IMR-90 (cell line): ENCODE data around the gene SLF2. TPM values are rescaled to one million over a fixed set of nuclear protein-coding genes. Genes with fewer than 3 reads are reported as not detected.

Source experiments
- ATAC-seq: fragments of 200-7000 bp; cut with Tn5 transposase; 2 replicates; pipeline ENCODE4 v1.9.1; 2020; ENCODE audit warnings: low read depth, mild to moderate bottlenecking, moderate library complexity
- BruUV-seq: library from RNA; stranded (reverse); fragments of 400-500 nt; replicated peaks from 2 replicates; lab custom pipeline; 2021; lab: Mats Ljungman, UMichigan
- CTCF ChIA-PET: fragments of 300-600 bp; formaldehyde crosslinking; extraction: SDS; loops from one replicate; lab custom pipeline; 2021; ENCODE audit warnings: antibody characterized with exemption; lab: Yijun Ruan, JAX
- POLR2A ChIA-PET: fragments of 300-600 bp; sonication (Branson Sonifier 250); formaldehyde crosslinking; loops from one replicate; lab custom pipeline; 2022; ENCODE audit warnings: antibody characterized with exemption; ENCODE audit not compliant: unreplicated experiment; lab: Charles Lee
- DNase-seq: peaks from one replicate; pipeline ENCODE4 v3.0.0; 2013
- H2AFZ ChIP-seq: replicated peaks from 2 replicates; pipeline ENCODE3; 2013; ENCODE audit warnings: low read length, mild to moderate bottlenecking; ENCODE audit not compliant: poor library complexity
- H2AK5ac ChIP-seq: 2 replicates; pipeline ENCODE4 v1.6.1; 2013; ENCODE audit warnings: low read depth, low read length, inconsistent platforms
- H2AK9ac ChIP-seq: replicated peaks from 2 replicates; pipeline ENCODE3; 2013; ENCODE audit warnings: mild to moderate bottlenecking, low read depth, low read length, moderate library complexity; ENCODE audit not compliant: poor library complexity
- H2BK120ac ChIP-seq: 2 replicates; pipeline ENCODE4 v1.6.1; 2013; ENCODE audit warnings: low read depth, low read length, inconsistent platforms
- H2BK15ac ChIP-seq: 3 replicates; pipeline ENCODE4 v1.6.1; 2013; ENCODE audit warnings: low read depth, low read length, inconsistent platforms
- H2BK20ac ChIP-seq: 2 replicates; pipeline ENCODE4 v1.6.1; 2013; ENCODE audit warnings: low read depth, mild to moderate bottlenecking, inconsistent platforms, low read length, moderate library complexity
- H2BK5ac ChIP-seq: 2 replicates; pipeline ENCODE4 v1.6.1; 2013; ENCODE audit warnings: mild to moderate bottlenecking, low read depth, low read length, inconsistent platforms; ENCODE audit not compliant: poor library complexity, severe bottlenecking
- H3K14ac ChIP-seq: replicated peaks from 2 replicates; pipeline ENCODE4 v1.6.1; 2013; ENCODE audit warnings: low read depth, low read length, inconsistent platforms
- H3K18ac ChIP-seq: 2 replicates; pipeline ENCODE4 v1.6.1; 2013; ENCODE audit warnings: low read depth, low read length, control low read depth
- H3K23ac ChIP-seq: 2 replicates; pipeline ENCODE4 v1.6.1; 2013; ENCODE audit warnings: low read depth, low read length, inconsistent platforms
- H3K27ac ChIP-seq: 2 replicates; pipeline ENCODE4 v1.5.1; 2013; ENCODE audit warnings: mild to moderate bottlenecking, control low read depth, low read length; ENCODE audit not compliant: insufficient read depth
- H3K27me3 ChIP-seq: 2 replicates; pipeline ENCODE4 v1.6.1; 2013; ENCODE audit warnings: low read length; ENCODE audit not compliant: control insufficient read depth, insufficient read depth
- H3K36me3 ChIP-seq: 2 replicates; pipeline ENCODE4 v1.6.1; 2013; ENCODE audit warnings: low read length, mixed read lengths; ENCODE audit not compliant: control insufficient read depth, insufficient read depth
- H3K4ac ChIP-seq: 2 replicates; pipeline ENCODE4 v1.6.1; 2013; ENCODE audit warnings: low read depth, low read length, inconsistent platforms
- H3K4me1 ChIP-seq: 2 replicates; pipeline ENCODE4 v1.6.1; 2013; ENCODE audit warnings: low read length, mixed read lengths; ENCODE audit not compliant: control insufficient read depth, insufficient read depth
- H3K4me2 ChIP-seq: 2 replicates; pipeline ENCODE4 v1.6.1; 2013; ENCODE audit warnings: low read depth, mild to moderate bottlenecking, control low read depth, low read length, moderate library complexity
- H3K4me3 ChIP-seq: 2 replicates; pipeline ENCODE4 v1.5.1; 2013; ENCODE audit warnings: low read depth, mild to moderate bottlenecking, control low read depth, low read length, moderate library complexity; ENCODE audit not compliant: insufficient read depth
- H3K56ac ChIP-seq: 2 replicates; pipeline ENCODE4 v1.6.1; 2013; ENCODE audit warnings: low read length, inconsistent platforms; ENCODE audit not compliant: insufficient read depth; ENCODE audit errors: extremely low read depth
- H3K79me1 ChIP-seq, 2 experiments: 2 replicates each; pipeline ENCODE4 v1.6.1; 2013; ENCODE audit warnings: low read length in 2 of 2, inconsistent platforms in 1 of 2, low read depth in 1 of 2
- H3K9ac ChIP-seq: 2 replicates; pipeline ENCODE4 v1.6.1; 2013; ENCODE audit warnings: low read depth, low read length, control low read depth
- H3K9me1 ChIP-seq: 2 replicates; pipeline ENCODE4 v1.6.1; 2013; ENCODE audit warnings: low read length, inconsistent platforms; ENCODE audit not compliant: insufficient read depth
- H3K9me3 ChIP-seq: 2 replicates; pipeline ENCODE4 v1.6.1; 2013; ENCODE audit warnings: low read length; ENCODE audit not compliant: control insufficient read depth, insufficient read depth
- H4K20me1 ChIP-seq: 2 replicates; pipeline ENCODE4 v1.6.1; 2013; ENCODE audit warnings: low read length, inconsistent platforms; ENCODE audit not compliant: insufficient read depth
- H4K5ac ChIP-seq: 2 replicates; pipeline ENCODE4 v1.6.1; 2013; ENCODE audit warnings: mild to moderate bottlenecking, low read depth, low read length, control low read depth
- H4K8ac ChIP-seq, 2 experiments: 2 replicates each; pipeline ENCODE4 v1.6.1; 2013; ENCODE audit warnings: low read depth in 2 of 2, low read length in 2 of 2, control low read depth in 1 of 2, inconsistent platforms in 1 of 2
- H4K91ac ChIP-seq: 2 replicates; pipeline ENCODE4 v1.6.1; 2013; ENCODE audit warnings: low read depth, low read length, inconsistent platforms; ENCODE audit not compliant: insufficient read depth
- BHLHE40 ChIP-seq: fragments of 150-350 bp; IDR thresholded peaks from 2 replicates; pipeline ENCODE4 v1.6.1; 2016; ENCODE audit warnings: mild to moderate bottlenecking, low read depth, low read length
- FOS ChIP-seq: fragments of 150-350 bp; IDR thresholded peaks from 2 replicates; pipeline ENCODE4 v1.6.1; 2016; ENCODE audit warnings: low read depth, low read length
- MXI1 ChIP-seq: IDR thresholded peaks from 2 replicates; pipeline ENCODE4 v1.6.1; 2012; ENCODE audit warnings: low read depth, mild to moderate bottlenecking, low read length, moderate library complexity, borderline replicate concordance
- NFE2L2 ChIP-seq: fragments of 150-350 bp; IDR thresholded peaks from 2 replicates; pipeline ENCODE4 v1.6.1; 2016; ENCODE audit warnings: low read depth, mild to moderate bottlenecking, low read length
- RFX5 ChIP-seq: IDR thresholded peaks from 2 replicates; pipeline ENCODE4 v1.8.0; 2012; ENCODE audit warnings: low read depth, mild to moderate bottlenecking, low read length, moderate library complexity
- WGBS, 2 experiments: methylation state at CpG; one replicate each; pipeline versions ENCODE4 v1.1.5 to v1.1.7; 2013; ENCODE audit warnings: missing lambda C conversion rate in 2 of 2; ENCODE audit not compliant: insufficient read length in 1 of 2; ENCODE audit errors: extremely low coverage in 2 of 2; 5-methylcytosine and 5-hydroxymethylcytosine counted together
- dilution Hi-C: fragments of 300-500 bp; cut with HindIII; formaldehyde crosslinking; loops from one replicate; pipeline ENCODE4 v1.14.3; 2018; ENCODE audit warnings: low sequenced_read_pairs; ENCODE audit not compliant: unreplicated experiment
- in situ Hi-C: fragments of 300-500 bp; cut with MboI; formaldehyde crosslinking; loops from 3 replicates; pipeline ENCODE4 v1.14.3; 2019; ENCODE audit warnings: low sequenced_read_pairs, inconsistent platforms, mixed read lengths
- intact Hi-C: fragments of 100-400 bp; cut with micrococcal nuclease; formaldehyde crosslinking; loops from 2 replicates; pipeline ENCODE4 v1.10.0; 2022
- polyA plus RNA-seq, 3 experiments: library from polyadenylated mRNA; depleted of rRNA; stranded (reverse); fragments of >200 nt; gene quantifications; 2 replicates each; pipeline ENCODE4 v1.2.3, GENCODE V29; 2012; ENCODE audit warnings: low replicate concordance in 1 of 3
- total RNA-seq: library from RNA; depleted of rRNA; stranded (reverse); fragments of >200 nt; gene quantifications from 2 replicates; pipeline ENCODE4 v1.2.3, GENCODE V29; 2012
- TF ChIP-seq, protein P1 (sequence below): conservative IDR thresholded peaks from 2 replicates; pipeline ENCODE4 v1.5.1; 2012; ENCODE audit warnings: mild to moderate bottlenecking, low read depth, low read length, improper control_type of control experiment

SLF2 gene
- total and polyA plus RNA-seq, 2 of the 4 experiments (the other 2 are of a cell fraction), result 8.5 to 21.7 TPM

DNA sequence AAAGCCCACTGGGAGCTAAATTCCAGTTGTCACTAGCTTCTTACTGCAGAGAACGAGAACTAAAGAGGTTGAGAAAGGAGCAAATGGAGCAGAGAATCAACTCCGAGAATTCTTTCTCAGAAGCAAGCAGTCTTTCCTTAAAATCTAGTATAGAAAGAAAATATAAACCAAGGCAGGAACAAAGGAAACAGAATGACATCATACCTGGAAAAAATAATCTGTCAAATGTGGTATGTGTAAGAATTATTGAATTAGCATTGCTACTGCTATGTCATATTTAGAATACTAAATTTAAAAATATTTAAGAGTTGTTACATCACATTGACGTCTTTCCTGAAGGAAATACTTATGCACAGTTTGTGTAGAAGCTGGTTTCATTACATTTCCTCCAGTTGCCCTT, 4.3 kb downstream of the SLF2 start:
- H2AK9ac ChIP-seq, result no peak overlapping the region
- H3K79me1 ChIP-seq, result peaks cover 20 to 56% of the 10 kb centered on the region in 2 experiments
- POLR2A ChIA-PET, result no interaction called here
- H3K9me1 ChIP-seq, result peaks cover 6% of the 10 kb centered on the region; the same call in 1 of the 2 replicates
- TF ChIP-seq RFX5 (no peak), FOS (no peak), NFE2L2 (no peak), BHLHE40 (no peak), MXI1 (no peak)
- TF ChIP-seq, protein P1, sequence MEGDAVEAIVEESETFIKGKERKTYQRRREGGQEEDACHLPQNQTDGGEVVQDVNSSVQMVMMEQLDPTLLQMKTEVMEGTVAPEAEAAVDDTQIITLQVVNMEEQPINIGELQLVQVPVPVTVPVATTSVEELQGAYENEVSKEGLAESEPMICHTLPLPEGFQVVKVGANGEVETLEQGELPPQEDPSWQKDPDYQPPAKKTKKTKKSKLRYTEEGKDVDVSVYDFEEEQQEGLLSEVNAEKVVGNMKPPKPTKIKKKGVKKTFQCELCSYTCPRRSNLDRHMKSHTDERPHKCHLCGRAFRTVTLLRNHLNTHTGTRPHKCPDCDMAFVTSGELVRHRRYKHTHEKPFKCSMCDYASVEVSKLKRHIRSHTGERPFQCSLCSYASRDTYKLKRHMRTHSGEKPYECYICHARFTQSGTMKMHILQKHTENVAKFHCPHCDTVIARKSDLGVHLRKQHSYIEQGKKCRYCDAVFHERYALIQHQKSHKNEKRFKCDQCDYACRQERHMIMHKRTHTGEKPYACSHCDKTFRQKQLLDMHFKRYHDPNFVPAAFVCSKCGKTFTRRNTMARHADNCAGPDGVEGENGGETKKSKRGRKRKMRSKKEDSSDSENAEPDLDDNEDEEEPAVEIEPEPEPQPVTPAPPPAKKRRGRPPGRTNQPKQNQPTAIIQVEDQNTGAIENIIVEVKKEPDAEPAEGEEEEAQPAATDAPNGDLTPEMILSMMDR, result no peak
- no peaks in the 10 kb centered on the region; the same call in 1 of the 2 replicates for H3K4me1 ChIP-seq
- ATAC-seq, result no peak
- intact Hi-C loops, result loop anchor here (2.0 kb wide), 1 partner anchor 14 kb away; no protein-coding TSS in a partner anchor
- no peak overlapping the region for H2BK20ac ChIP-seq
- no peak overlapping the region for H3K27ac ChIP-seq
- CTCF ChIA-PET, result no interaction called here
- no peak overlapping the region for H3K4me3 ChIP-seq
- BruUV-seq, result no TSS peak
- dilution Hi-C loops, result no loop called here
- H3K18ac ChIP-seq, result no peak overlapping the region
- no CpG with 5 or more reads among the region's 3 CpGs for WGBS, 2 experiments
- no peak overlapping the region for H3K4ac ChIP-seq
- no peak overlapping the region for H3K14ac ChIP-seq
- no peak overlapping the region for H3K4me2 ChIP-seq
- H2AK5ac ChIP-seq, result no peak overlapping the region
- no peak overlapping the region for H4K8ac ChIP-seq
- H2BK120ac ChIP-seq, result no peak overlapping the region
- DNase-seq, result no peak
- H3K9me3 ChIP-seq, result no peaks in the 10 kb centered on the region
- no peak overlapping the region for H3K56ac ChIP-seq
- H4K5ac ChIP-seq, result no peak overlapping the region
- H3K27me3 ChIP-seq, result no peaks in the 10 kb centered on the region
- no peak overlapping the region for H4K91ac ChIP-seq
- no peak overlapping the region for H3K23ac ChIP-seq
- no peak overlapping the region for H2BK5ac ChIP-seq
- no peak overlapping the region for H2BK15ac ChIP-seq
- H4K20me1 ChIP-seq, result peaks cover 23% of the 10 kb centered on the region
- in situ Hi-C loops, result no loop called here
- peaks cover 26% of the 10 kb centered on the region for H3K36me3 ChIP-seq
- no peak overlapping the region for H3K9ac ChIP-seq
- no peak overlapping the region for H2AFZ ChIP-seq
